Body of pancreas (tissue), 4 donors: ENCODE measurements around the gene RAB30. TPM values are rescaled to one million over a fixed set of nuclear protein-coding genes. Genes with fewer than 3 reads are reported as not detected.
"Not testable (repeated sequence)": the region's sequence is repeated elsewhere in the genome, so short reads cannot be mapped to it uniquely, and the experiment has no call there.

Source experiments
- ATAC-seq: fragments of 150-250 bp; one replicate; pipeline ENCODE4 v1.9.1; 2016
- DNase-seq, 4 donors: peaks; one replicate each; pipeline ENCODE4 v3.0.0-alpha.2; 2019
- H3K27ac ChIP-seq, 4 donors: fragments of 200-600 bp; sonication (generic); 1 replicate in 3 of 4; 2 replicates in 1 of 4; pipeline versions ENCODE4 v1.5.1 to v1.6.1; 2016 to 2019; ENCODE audit warnings: mild to moderate bottlenecking in 1 of 4, mixed read lengths in 1 of 4, moderate library complexity in 1 of 4
- H3K27me3 ChIP-seq, 2 donors: fragments of 200-600 bp; sonication (generic); one replicate each; pipeline ENCODE4 v1.6.0; 2016; ENCODE audit warnings: mild to moderate bottlenecking in 1 of 2
- H3K36me3 ChIP-seq, 2 donors: fragments of 200-600 bp; sonication (generic); replicated peaks in 1 of 2; 2 replicates each; pipeline ENCODE4 v1.5.1; 2016; ENCODE audit warnings: low read depth in 2 of 2; ENCODE audit not compliant: insufficient read depth in 1 of 2
- H3K4me1 ChIP-seq: fragments of 200-600 bp; sonication (generic); one replicate; pipeline ENCODE4 v1.6.0; 2016
- H3K4me3 ChIP-seq, 2 donors: fragments of 200-600 bp; sonication (generic); 1 replicate in 1 of 2; 2 replicates in 1 of 2; pipeline ENCODE4 v1.5.1; 2016 to 2019
- H3K9me3 ChIP-seq, 3 donors: fragments of 200-600 bp; sonication (generic); 1 replicate in 2 of 3; 2 replicates in 1 of 3; pipeline ENCODE4 v1.5.1; 2016
- CTCF ChIP-seq, 7 experiments: fragments of 450-650 bp in 4 of 7; fragments of 200-600 bp in 3 of 7; sonication (generic) in 3 of 7; IDR thresholded peaks; one replicate each; pipeline ENCODE4 v1.5.1; 2016 to 2019; ENCODE audit warnings: antibody characterized with exemption in 7 of 7
- POLR2A ChIP-seq, 3 donors: fragments of 450-650 bp; IDR thresholded peaks; one replicate each; pipeline ENCODE4 v1.6.1; 2016; ENCODE audit warnings: antibody characterized with exemption in 3 of 3, mild to moderate bottlenecking in 2 of 3
- WGBS, 2 donors: methylation state at CpG; one replicate each; pipeline ENCODE4 v1.1.5; 2017; 5-methylcytosine and 5-hydroxymethylcytosine counted together
- intact Hi-C: fragments of 100-400 bp; cut with DNase I; formaldehyde crosslinking; loops from one replicate; pipeline ENCODE4 v1.15.1; 2023
- total RNA-seq, 2 donors: library from RNA; depleted of rRNA; stranded (reverse); fragments of >200 nt; gene quantifications; one replicate each; pipeline ENCODE4 v1.1.0, GENCODE V29; 2016

RAB30 gene
- total RNA-seq, 2 donors from 2014 or later = 1.6 to 10.4 TPM

DNA sequence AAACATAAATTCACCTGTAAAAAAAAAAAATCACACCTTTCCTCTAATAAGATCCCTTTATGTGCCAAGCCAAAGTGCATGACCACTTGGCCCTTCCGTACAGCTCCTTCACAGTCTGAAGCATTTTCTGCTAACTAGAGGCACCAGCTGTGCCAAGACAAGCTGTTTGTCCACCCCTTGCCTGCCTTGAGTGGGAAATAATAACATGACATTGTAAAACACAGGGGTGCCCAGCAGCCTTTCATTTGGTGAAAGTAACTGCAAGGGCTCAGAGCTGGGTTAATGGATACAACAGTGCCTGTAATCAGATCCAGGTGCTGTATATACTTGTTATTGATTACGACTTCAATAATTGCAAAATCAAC lies 110.9 kb downstream of the RAB30 start:
- no peak overlapping the region for H3K4me3 ChIP-seq
- H3K9me3 ChIP-seq = no peaks in the 10 kb centered on the region
- DNase-seq = no peak
- no peak overlapping the region for H3K27ac ChIP-seq
- H3K36me3 ChIP-seq = no peaks in the 10 kb centered on the region
- intact Hi-C loops = no loop called here
- WGBS, 2 donors = 62 to 73% methylated on average over 2 of the region's 2 CpGs
- no peaks in the 10 kb centered on the region for H3K4me1 ChIP-seq
- ATAC-seq = no peak
- H3K27me3 ChIP-seq = no peaks in the 10 kb centered on the region
- TF ChIP-seq CTCF (IDR thresholded peaks at IDR 0.05) (no peak), POLR2A (IDR thresholded peaks at IDR 0.05) (no peak)

DNA sequence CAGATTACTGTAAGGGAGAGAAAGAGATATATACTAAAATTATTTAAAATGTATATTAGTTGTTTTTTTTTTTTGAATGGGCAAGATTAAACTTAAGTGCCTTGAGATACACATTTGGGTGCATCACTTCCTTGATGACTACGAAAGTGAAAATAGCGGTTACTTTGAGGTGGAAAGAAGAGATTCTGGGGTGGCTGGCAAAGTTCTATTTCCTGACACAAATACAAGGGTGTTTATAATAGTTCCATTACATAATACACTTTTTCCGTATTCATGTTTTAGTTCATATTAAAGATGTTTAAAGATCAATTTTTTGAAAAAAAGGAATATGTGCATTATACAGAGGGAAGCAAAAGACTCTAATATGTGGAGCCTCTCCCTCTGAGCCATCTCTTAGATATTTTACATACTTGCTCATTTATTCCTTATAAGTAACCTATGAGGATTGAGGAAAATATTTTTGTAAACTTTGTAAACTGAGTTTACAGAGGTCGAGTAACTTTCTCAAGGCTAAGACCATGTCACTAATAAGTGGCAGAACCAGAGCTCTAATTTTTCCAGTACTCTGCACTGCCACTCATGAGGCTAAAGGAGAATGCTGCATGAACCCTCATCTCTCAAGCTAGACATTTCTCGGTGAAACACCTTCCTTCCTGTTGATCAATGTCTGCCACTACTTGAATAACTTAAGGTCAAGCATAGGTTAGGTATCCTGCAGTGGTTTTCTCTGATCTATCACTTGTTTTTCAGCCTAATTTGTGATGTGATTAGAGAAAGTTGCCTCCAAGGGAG lies 111.5 kb downstream of the RAB30 start:
- H3K27me3 ChIP-seq = no peaks in the 10 kb centered on the region
- intact Hi-C loops = no loop called here
- H3K36me3 ChIP-seq = no peaks in the 10 kb centered on the region
- TF ChIP-seq CTCF (IDR thresholded peaks at IDR 0.05) (no peak), POLR2A (IDR thresholded peaks at IDR 0.05) (no peak)
- WGBS, 2 donors = 66 to 69% methylated on average over 5 of the region's 5 CpGs
- DNase-seq = no peak
- H3K4me1 ChIP-seq = no peaks in the 10 kb centered on the region
- no peak overlapping the region for H3K4me3 ChIP-seq
- H3K27ac ChIP-seq = no peak overlapping the region
- no peak for ATAC-seq
- H3K9me3 ChIP-seq = no peaks in the 10 kb centered on the region

DNA sequence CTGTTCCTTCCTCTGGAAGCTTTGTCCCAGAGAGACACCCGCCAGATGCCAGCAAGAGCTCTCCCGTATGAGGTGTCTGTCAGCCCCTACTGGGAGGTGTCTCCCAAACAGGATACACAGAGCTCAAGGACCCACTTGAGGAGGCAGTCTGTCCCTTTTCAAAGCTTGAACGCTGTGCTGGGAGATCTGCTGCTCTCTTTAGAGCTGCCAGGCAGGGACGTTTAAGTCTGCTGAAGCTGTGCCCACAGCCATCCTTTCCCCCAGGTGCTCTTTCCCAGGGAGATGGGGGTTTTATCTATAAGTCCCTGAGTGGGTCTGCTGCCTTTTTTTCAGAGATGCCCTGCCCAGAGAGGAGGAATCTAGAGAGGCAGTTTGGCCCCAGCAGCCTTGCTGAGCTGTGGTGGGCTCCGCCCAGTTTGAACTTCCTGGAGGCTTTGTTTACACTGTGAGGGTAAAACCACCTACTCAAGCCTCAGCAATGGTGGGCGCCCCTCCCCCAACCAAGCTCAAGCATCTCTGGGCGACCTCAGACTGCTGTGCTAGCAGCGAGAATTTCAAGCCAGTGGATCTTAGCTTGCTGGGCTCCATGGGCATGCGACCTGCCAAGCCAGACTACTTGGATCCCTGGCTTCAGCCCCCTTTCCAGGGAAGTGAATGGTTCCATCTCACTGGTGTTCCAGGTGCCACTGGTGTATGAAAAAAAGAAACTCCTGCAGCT lies 115.8 kb downstream of the RAB30 start:
- ATAC-seq, H3K4me3 ChIP-seq, H3K27me3 ChIP-seq, H3K27ac ChIP-seq, intact Hi-C loops, H3K4me1 ChIP-seq, H3K36me3 ChIP-seq, H3K9me3 ChIP-seq: not testable (repeated sequence)
- peak in 2 of 4 donors; percentile 20 to 27 for DNase-seq
- WGBS, 2 donors = 65 to 66% methylated on average over 6 to 9 of the region's 9 CpGs

DNA sequence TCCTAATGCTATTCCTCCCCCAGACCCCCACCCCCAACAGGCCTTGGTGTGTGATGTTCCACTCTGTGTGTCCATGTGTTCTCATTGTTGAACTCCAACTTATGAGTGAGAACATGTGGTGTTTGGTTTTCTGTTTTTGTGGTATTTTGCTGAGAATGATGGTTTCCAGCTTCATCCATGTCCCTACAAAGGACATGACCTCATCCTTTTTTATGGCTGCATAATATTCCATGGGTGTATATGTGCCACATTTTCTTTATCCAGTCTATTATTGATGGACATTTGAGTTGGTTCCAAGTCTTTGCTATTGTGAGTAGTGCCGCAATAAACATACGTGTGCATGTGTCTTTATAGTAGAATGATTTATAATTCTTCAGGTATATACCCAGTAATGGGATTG lies 121.2 kb downstream of the RAB30 start:
- WGBS, 2 donors = 96 to 97% methylated on average over 2 of the region's 2 CpGs
- not testable (repeated sequence) for DNase-seq, H3K4me3 ChIP-seq

DNA sequence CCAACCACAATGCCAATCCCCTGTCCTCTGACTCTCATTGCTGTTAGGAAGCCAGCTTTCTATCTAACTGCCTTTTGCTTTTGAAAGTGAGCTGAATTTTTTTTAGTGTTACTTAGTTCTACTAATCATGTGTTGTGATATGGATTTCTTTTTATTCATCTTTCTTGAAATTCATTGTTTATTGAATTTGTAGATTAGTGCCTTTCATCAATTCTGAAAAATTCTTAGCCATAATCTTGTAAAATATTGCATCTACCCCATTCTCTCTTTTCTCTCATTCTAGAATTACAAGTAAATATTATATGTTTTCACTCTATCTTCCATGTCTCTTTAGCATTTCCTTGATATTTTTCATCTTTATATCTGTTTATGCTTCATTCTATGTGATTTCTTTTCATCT lies 122.3 kb downstream of the RAB30 start:
- Histone ChIP-seq H3K9me3 (no peaks in the 10 kb centered on the region), H3K36me3 (no peaks in the 10 kb centered on the region), H3K4me3 (no peak overlapping the region), H3K4me1 (no peaks in the 10 kb centered on the region), H3K27ac (no peak overlapping the region), H3K27me3 (no peaks in the 10 kb centered on the region)
- intact Hi-C loops = no loop called here
- no peak for DNase-seq
- no peak for ATAC-seq
- TF ChIP-seq CTCF (IDR thresholded peaks at IDR 0.05) (no peak), POLR2A (IDR thresholded peaks at IDR 0.05) (no peak)

More for the DNA sequence above, 121.2 kb downstream of the RAB30 start:
- H3K27me3 ChIP-seq, H3K36me3 ChIP-seq, intact Hi-C loops, H3K27ac ChIP-seq, H3K9me3 ChIP-seq, ATAC-seq, H3K4me1 ChIP-seq: not testable (repeated sequence)
